Cardiac fibroblast (primary cell): ENCODE results near the gene SPAG6.

ENCODE experiments used
- DNase-seq, 2 donors: peaks; one replicate each; pipeline versions ENCODE4 v3.0.0 to v3.0.0-alpha.2; 2010; ENCODE audit warnings: low read depth in 2 of 2
- H3K4me3 ChIP-seq, 2 donors: replicated peaks in 1 of 2; 1 replicate in 1 of 2; 2 replicates in 1 of 2; pipeline ENCODE4 v1.5.1; 2011; ENCODE audit warnings: low read depth in 2 of 2, low read length in 2 of 2, mild to moderate bottlenecking in 2 of 2, moderate library complexity in 1 of 2
- TF ChIP-seq, protein P1 (sequence below): IDR thresholded peaks from one replicate; pipeline ENCODE4 v1.5.1; 2011; ENCODE audit warnings: low read depth, mild to moderate bottlenecking, low read length, inconsistent platforms

SPAG6 gene

DNA sequence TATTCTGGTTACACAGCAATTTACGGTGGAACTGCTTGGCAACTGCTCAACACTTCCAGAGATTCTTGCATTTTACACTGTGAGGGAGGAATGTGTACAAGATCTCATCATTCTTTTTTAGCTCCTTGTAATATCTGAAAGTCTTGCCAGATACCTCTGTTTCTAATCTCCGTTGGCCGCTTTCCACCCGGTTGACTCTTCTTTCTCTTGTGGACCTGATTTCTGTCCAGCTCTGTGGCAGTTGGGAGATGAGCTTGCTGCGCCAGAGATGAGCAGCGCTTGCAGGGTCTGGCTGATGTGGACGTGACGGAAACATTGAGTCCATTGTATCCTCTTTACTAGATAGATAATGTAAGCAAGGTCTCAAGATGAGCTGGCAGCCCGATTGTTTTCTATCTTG is 27.6 kb downstream of the SPAG6 start:
- DNase-seq = peak in 1 of 2 donors; percentile 19
- TF ChIP-seq, protein P1, sequence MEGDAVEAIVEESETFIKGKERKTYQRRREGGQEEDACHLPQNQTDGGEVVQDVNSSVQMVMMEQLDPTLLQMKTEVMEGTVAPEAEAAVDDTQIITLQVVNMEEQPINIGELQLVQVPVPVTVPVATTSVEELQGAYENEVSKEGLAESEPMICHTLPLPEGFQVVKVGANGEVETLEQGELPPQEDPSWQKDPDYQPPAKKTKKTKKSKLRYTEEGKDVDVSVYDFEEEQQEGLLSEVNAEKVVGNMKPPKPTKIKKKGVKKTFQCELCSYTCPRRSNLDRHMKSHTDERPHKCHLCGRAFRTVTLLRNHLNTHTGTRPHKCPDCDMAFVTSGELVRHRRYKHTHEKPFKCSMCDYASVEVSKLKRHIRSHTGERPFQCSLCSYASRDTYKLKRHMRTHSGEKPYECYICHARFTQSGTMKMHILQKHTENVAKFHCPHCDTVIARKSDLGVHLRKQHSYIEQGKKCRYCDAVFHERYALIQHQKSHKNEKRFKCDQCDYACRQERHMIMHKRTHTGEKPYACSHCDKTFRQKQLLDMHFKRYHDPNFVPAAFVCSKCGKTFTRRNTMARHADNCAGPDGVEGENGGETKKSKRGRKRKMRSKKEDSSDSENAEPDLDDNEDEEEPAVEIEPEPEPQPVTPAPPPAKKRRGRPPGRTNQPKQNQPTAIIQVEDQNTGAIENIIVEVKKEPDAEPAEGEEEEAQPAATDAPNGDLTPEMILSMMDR = no peak
- no peak overlapping the region for H3K4me3 ChIP-seq

DNA sequence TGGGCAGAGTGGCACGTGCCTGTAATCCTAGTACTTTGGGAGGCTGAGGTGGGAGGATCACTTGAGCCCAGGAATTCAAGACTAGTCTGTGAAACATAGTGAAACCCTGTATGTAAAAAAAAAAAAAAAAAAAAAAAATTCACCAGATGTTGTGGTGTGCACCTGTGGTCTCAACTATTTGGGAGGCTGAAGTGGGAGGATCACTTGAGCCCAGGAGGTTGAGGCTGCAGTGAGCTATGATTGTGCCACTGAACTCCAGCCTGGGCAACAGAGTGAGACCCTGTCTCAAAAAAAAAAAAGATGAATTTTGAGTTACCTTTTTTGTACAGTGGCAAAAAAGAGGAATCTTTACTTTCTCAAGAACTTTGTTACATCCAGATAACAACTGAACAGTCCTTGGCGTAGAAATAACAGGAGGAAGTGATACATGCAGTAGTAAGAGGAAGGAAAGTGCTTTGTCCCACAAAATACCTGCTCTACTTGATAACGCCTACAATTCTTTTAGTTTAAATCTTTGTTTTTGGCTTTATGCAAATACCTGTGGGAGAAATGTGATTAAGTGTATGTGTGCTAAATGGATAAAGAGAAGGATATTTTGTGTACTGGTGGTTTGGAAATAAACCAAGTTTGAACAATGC is 29.3 kb downstream of the SPAG6 start:
- DNase-seq = no peak
- TF ChIP-seq, protein P1 = no peak
- H3K4me3 ChIP-seq = no peak overlapping the region

GRCh38 chr10:22379059-22379458 is 33.8 kb downstream of the SPAG6 start:
- no peak for DNase-seq
- H3K4me3 ChIP-seq = no peak overlapping the region
- TF ChIP-seq, protein P1 = no peak

GRCh38 chr10:22381262-22381661 is 36.0 kb downstream of the SPAG6 start:
- TF ChIP-seq, protein P1 = no peak
- H3K4me3 ChIP-seq = no peak overlapping the region
- DNase-seq = no peak

DNA sequence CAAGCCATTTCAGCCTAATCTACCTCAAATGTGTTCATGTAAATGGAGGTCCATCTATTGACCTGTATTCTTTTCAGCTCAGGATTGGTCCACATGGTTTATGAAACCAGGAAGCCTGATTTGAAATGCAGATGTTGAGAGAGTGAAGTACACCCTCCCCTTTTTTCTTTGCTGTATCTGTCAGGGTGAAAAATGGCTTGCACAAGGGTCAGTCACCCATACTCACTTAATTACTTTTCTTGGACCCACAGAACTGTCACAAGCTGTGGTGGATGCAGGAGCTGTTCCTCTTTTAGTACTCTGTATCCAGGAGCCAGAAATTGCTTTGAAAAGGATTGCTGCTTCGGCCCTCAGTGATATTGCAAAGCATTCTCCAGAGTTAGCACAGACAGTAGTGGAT is 41.2 kb downstream of the SPAG6 start:
- DNase-seq = no peak
- TF ChIP-seq, protein P1 = no peak
- no peak overlapping the region for H3K4me3 ChIP-seq

- TF ChIP-seq, protein P1 = no peak
- H3K4me3 ChIP-seq = no peak overlapping the region
- no peak for DNase-seq
These were observed 44.7 kb downstream of the SPAG6 start for GRCh38 chr10:22389856-22390589.
